IPS-18a (cell line): ENCODE measurements around the gene PLA2G4E.

Experiments
- H3K27ac ChIP-seq: one replicate; pipeline ENCODE4 v1.5.1; 2013; ENCODE audit warnings: low read length
- H3K27me3 ChIP-seq: one replicate; pipeline ENCODE4 v1.6.1; 2013; ENCODE audit warnings: mild to moderate bottlenecking, low read length; ENCODE audit not compliant: control insufficient read depth, insufficient read depth
- H3K36me3 ChIP-seq: one replicate; pipeline ENCODE4 v1.6.1; 2013; ENCODE audit warnings: low read depth, low read length; ENCODE audit not compliant: control insufficient read depth
- H3K4me1 ChIP-seq: one replicate; pipeline ENCODE4 v1.6.1; 2013; ENCODE audit warnings: low read depth, low read length; ENCODE audit not compliant: control insufficient read depth
- H3K4me3 ChIP-seq: one replicate; pipeline ENCODE4 v1.5.1; 2013; ENCODE audit warnings: low read length
- H3K9ac ChIP-seq: one replicate; pipeline ENCODE4 v1.6.1; 2013; ENCODE audit warnings: mild to moderate bottlenecking, low read length, moderate library complexity
- H3K9me3 ChIP-seq: one replicate; pipeline ENCODE4 v1.6.1; 2013; ENCODE audit warnings: low read depth, low read length; ENCODE audit not compliant: control insufficient read depth

Gene PLA2G4E

DNA sequence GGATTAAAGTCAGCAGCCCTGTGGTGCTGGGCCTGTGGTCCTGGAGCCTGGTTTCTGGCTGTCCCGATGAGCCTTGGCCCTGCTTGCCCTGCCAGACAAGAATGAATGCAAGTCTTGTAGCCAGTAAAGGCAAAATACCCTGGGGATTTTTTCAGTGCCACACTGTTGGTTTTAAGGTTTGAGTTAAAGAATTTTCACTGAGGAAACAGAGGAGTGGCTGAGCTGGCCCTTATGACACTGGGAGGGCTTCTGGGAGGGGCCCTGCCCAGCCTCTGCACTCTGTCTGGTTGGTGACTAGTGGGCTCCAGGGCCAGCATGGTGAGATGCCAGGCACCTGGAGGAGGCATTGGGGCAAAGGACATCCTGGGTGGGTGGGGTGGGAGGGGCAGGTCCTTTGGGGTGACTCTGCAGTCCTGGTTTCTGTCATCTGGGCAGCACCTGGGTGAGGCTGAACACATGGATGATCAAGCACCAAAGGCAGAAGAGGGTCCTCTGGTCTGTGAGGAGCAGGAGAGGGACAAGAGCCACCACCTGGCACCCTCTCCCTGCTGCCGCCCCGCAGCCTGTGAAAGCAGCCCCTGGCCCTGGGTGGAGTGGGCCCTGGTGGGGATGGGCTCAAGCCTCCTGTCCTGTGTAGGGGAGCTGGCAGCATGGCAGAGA, 12.5 kb upstream of the PLA2G4E start:
- Histone ChIP-seq H3K9me3 (no peaks in the 10 kb centered on the region), H3K36me3 (no peaks in the 10 kb centered on the region), H3K27ac (no peak overlapping the region), H3K4me1 (peaks cover 14% of the 10 kb centered on the region), H3K9ac (no peak overlapping the region), H3K4me3 (no peak overlapping the region), H3K27me3 (no peaks in the 10 kb centered on the region)

DNA sequence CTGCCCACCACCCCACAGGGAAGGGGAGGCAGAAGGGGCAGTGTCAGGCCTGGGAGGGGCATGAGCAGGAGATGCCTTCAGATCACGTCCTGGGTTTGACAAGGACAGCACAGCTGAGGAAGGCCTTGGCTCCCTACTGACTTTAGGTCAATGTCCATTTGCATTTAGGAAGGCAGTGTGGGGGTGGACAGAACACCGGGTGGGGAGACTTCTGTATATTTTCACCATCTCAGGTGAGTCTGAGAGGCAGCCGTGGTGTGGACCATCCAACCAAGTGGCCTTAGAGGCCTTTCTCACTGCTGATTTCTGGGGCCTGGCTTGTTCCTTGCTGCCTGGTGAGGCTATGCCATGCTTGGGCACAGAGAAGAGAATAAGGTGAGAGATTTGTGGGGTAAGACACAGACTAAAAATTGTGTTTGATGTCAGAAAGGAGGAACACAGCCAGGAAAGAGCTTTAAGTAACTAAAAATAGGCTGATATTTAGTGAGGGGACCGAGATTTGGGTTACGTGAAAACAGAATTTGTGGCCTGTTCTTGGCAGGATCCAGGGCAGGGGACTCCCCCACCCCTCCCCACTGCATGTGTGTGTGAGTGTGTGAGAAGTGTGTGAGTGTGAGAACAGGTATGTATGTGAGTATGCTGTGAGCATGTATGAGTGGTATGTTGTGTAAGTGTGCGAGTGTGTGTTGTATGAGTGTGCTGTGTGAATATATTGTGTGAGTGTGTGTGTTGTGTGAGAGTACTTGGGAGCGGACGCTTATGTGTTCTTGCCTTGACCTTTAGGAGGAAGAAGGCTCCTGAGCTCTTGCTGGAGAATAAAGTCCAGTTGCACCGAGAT, 11.8 kb upstream of the PLA2G4E start:
- H3K36me3 ChIP-seq, result no peaks in the 10 kb centered on the region
- no peak overlapping the region for H3K4me3 ChIP-seq
- H3K9ac ChIP-seq, result no peak overlapping the region
- H3K9me3 ChIP-seq, result no peaks in the 10 kb centered on the region
- peaks cover 14% of the 10 kb centered on the region for H3K4me1 ChIP-seq
- no peaks in the 10 kb centered on the region for H3K27me3 ChIP-seq
- H3K27ac ChIP-seq, result no peak overlapping the region

DNA sequence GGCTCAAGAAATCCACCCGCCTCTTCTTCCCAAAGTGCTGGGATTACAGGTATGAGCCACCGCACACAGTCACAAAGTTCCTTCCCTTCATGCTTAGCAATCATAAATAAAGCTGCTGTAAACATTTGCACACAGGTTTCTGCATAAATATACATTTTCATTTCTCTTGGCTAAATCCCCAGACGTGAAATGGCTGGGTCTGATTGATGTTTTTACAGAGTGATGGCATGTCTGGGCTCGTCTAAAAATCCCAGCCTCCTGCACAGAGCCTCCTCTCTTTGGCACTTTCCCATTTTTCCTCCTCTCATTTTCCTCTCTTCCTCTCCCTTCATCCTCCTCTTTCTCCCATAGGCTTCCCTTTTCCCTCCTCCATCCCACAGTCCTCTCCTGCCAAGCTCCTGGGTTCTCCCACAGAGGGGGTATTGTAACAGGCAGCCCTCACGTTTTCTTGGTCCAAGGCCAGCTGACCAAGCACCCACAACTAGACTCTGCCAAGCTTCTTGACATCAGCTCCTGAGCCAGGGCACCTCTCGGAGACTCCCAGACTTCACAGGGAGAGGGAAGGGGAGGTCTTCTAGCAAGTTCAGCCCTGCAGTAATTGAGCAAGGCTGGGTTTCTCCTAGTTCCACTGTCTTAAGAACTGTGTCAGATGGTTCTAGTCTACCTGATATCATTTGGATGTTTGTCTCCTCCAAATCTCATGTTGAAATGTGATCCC, 10.5 kb upstream of the PLA2G4E start:
- Histone ChIP-seq H3K27ac (no peak overlapping the region), H3K4me1 (peaks cover 14% of the 10 kb centered on the region), H3K9ac (no peak overlapping the region), H3K9me3 (no peaks in the 10 kb centered on the region), H3K4me3 (no peak overlapping the region), H3K36me3 (no peaks in the 10 kb centered on the region), H3K27me3 (no peaks in the 10 kb centered on the region)

DNA sequence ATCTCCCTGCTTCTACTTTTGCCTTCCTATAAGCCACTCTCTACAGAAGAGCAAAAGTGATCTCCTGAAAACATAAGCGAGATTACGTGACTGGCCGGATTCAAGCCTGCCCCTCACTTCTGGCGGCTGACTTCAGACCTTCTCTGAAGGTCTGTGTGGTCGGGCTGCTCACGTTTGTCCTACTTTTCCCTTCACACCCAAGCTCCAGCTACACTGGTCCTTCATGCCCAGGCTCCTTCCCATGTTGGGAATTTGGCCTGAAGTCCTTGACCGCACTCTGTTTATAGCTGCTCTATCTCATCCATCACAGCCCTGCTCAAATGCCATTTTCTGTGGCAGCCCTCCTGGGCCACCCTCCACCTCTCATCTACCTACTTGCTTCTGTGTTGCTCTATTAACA, 6.7 kb upstream of the PLA2G4E start:
- H3K9me3 ChIP-seq, result peaks cover 11% of the 10 kb centered on the region
- no peaks in the 10 kb centered on the region for H3K27me3 ChIP-seq
- no peak overlapping the region for H3K27ac ChIP-seq
- H3K4me1 ChIP-seq, result no peaks in the 10 kb centered on the region
- no peak overlapping the region for H3K4me3 ChIP-seq
- no peak overlapping the region for H3K9ac ChIP-seq
- H3K36me3 ChIP-seq, result no peaks in the 10 kb centered on the region

DNA sequence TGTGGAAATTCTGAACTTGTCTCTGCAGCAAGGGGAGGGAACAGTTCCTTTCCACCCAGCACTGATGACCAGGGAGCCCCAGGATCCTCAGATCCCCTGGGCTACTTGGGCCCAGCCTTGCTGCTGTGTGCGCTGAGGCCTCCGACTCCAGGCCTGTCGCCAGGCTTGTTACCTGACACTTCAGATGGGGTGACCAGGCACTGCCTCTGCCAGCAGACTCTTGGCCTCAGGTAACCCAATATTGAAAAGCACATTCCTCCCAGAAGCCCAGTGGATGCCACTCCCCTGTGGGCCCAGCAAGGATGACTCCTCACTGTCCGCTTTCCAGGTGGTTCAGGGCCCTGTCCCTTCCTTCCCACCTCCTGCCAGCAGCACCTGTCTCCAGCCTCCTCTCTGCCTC, 3.5 kb upstream of the PLA2G4E start:
- no peak overlapping the region for H3K4me3 ChIP-seq
- no peaks in the 10 kb centered on the region for H3K36me3 ChIP-seq
- no peaks in the 10 kb centered on the region for H3K27me3 ChIP-seq
- H3K4me1 ChIP-seq, result no peaks in the 10 kb centered on the region
- peaks cover 12% of the 10 kb centered on the region for H3K9me3 ChIP-seq
- no peak overlapping the region for H3K9ac ChIP-seq
- H3K27ac ChIP-seq, result no peak overlapping the region

DNA sequence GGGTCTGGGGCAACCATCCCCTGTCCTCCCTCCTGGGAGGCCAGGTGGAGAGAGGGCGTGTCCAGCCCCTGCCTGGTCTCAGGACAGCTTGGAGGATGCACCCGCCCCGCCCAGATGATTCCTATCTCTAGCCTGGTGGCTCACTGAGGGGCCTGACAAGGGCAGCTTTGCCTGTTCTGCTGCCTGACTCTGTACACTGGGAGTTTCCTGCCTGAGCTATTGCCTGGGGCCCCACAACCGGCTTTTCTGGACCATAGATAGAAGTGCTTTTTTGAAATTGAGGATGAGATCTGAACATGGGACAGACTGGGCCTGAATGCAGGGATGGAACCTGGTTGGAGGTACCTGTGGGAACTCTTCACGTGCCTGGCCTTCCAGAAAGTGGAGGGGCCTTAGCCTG, 751 bp upstream of the PLA2G4E start:
- Histone ChIP-seq H3K9ac (no peak overlapping the region), H3K27me3 (no peaks in the 10 kb centered on the region), H3K4me1 (no peaks in the 10 kb centered on the region)

DNA sequence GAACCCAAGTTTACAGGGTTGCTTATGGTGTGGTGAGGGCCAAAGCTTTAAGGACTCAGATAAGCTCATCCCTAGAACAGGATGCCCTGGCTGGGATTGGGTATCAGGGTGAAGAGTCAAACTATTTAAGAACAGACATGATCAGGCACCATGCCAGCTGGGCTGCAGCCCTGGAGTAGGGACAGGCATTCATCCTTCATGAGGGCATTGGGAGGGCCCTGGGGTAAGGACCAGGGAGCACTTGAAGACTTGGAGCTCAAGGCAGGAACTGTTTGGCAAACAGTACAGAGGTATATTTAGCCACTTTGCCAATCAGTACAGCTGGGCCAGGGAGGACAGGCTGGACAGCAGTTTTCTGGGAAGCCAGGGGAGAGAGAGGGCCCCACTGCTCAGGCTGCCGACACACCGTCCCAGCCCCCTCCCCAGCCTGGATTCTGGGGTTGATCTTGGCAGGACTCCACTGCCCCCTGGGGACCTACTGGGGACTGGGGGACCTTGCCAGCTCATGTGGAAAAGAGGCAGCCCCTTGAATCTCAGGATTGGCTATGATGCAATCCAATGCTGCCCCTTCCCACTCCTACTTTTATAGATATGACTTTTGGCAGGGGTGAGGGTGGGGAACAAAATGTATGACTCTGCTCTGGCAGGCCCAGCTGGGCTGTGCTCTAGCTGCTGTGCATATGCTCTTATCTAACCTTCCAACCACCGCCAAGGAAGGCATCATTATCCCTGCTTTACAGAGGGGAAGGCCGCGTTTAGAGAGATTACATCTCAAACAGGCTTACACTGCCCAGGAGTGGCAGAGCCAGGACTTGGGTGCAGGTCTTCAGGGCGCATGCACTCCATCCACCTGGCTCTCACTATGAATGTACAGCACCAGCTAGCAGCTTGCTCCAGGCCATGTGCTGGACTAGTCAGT, 2.3 kb downstream of the PLA2G4E start:
- H3K9ac ChIP-seq, result no peak overlapping the region
- peaks cover 8% of the 10 kb centered on the region for H3K9me3 ChIP-seq
- H3K27ac ChIP-seq, result no peak overlapping the region
- H3K4me1 ChIP-seq, result no peaks in the 10 kb centered on the region
- no peak overlapping the region for H3K4me3 ChIP-seq
- H3K27me3 ChIP-seq, result no peaks in the 10 kb centered on the region
- no peaks in the 10 kb centered on the region for H3K36me3 ChIP-seq

More for the DNA sequence above, 751 bp upstream of the PLA2G4E start:
- peaks cover 12% of the 10 kb centered on the region for H3K9me3 ChIP-seq
- no peak overlapping the region for H3K27ac ChIP-seq
- H3K36me3 ChIP-seq, result no peaks in the 10 kb centered on the region
- H3K4me3 ChIP-seq, result no peak overlapping the region

DNA sequence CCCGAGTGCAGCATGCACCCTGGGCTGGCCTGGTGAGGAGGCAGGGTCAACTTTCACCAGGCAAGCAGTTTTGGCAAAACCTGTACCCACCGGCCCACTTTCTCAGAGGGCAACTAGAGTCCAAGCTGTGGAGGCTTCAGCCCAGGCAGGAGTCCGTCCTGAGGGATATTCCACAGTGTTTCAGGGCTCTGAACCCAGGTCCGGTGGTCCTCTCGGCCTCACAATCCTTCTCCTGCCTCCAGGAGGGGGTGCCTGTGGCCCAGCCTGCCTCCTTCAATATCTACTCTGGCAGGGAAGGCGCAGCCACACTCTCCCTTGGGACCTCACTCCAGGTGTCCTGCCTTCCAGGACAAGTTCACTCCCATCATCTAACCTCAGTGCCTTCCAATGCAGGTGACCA, 3.9 kb downstream of the PLA2G4E start:
- H3K4me3 ChIP-seq, result no peak overlapping the region
- H3K4me1 ChIP-seq, result no peaks in the 10 kb centered on the region
- no peaks in the 10 kb centered on the region for H3K27me3 ChIP-seq
- no peak overlapping the region for H3K9ac ChIP-seq
- no peak overlapping the region for H3K27ac ChIP-seq
- no peaks in the 10 kb centered on the region for H3K9me3 ChIP-seq
- H3K36me3 ChIP-seq, result no peaks in the 10 kb centered on the region

DNA sequence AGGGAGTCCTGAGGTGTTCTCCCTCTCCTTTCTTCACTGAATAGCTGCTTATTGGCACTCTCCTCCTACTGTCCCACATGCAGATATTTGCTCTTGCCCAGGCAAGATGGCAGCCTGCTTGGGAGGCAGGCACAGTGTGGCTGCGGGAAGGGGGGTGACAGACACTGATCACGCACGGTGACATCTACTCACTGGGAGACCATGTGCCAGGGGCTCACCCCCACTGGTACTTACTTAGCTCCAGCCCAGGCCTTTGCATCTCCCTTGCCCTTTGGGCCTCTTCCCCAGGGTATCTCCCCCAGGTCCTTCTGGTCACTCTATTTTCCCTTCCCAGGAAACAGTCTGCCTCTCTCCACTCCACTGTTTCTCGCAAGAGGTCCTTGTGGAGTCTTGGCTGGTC, 6.4 kb downstream of the PLA2G4E start:
- Histone ChIP-seq H3K9ac (no peak overlapping the region), H3K9me3 (no peaks in the 10 kb centered on the region), H3K36me3 (no peaks in the 10 kb centered on the region), H3K4me1 (no peaks in the 10 kb centered on the region), H3K27me3 (no peaks in the 10 kb centered on the region), H3K27ac (no peak overlapping the region), H3K4me3 (no peak overlapping the region)

DNA sequence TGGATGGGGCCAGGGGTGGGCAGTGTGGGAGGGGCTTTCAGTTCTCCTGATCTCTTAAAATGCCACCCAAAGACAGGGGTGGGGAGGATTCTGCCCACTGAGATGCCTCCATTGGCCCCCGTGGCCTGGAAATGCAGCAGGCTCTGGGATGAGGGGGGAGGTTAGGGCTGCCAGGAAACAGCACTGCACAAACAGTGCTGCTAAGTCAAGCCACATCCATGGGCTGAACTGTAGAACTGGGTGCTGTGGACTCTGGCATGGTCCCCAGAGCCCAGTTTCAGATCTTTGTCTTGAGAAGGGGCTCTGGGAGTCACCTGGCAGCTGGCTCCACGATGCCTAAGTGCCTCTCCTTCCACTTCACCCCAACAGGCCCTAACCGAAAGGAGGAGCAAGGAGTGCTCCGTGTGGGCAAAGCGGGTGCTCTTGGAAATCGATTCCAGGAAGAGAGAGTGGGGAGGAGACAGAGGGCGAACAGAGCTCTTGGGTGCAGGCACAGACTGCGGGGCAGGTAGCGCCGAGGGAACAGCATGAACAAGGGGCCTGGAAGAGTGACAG, 7.8 kb downstream of the PLA2G4E start:
- Histone ChIP-seq H3K9me3 (no peaks in the 10 kb centered on the region), H3K36me3 (no peaks in the 10 kb centered on the region), H3K4me3 (no peak overlapping the region), H3K4me1 (no peaks in the 10 kb centered on the region), H3K27ac (no peak overlapping the region), H3K9ac (no peak overlapping the region), H3K27me3 (no peaks in the 10 kb centered on the region)

DNA sequence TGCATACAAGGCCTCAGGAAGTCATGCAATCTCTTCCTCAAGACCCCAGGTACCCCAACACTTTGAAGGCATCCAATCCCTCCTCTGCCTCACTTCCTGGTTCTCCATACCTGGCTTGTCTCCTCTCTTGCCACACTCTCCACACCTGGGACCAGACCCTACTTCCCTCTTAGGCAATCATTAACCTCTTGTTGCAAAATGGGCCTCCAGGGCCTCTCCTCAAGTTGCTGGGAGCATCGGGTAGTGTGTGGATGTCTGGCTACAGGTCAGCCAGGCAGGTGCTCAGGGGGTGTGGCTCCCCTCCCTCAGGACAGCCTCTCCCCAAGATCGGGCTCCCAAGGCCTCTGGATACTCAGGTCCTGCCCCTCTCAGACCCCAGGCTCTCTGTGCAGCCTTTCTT, 8.6 kb downstream of the PLA2G4E start:
- H3K27ac ChIP-seq, result no peak overlapping the region
- no peak overlapping the region for H3K4me3 ChIP-seq
- H3K4me1 ChIP-seq, result no peaks in the 10 kb centered on the region
- H3K27me3 ChIP-seq, result no peaks in the 10 kb centered on the region
- H3K9ac ChIP-seq, result no peak overlapping the region
- H3K9me3 ChIP-seq, result no peaks in the 10 kb centered on the region
- H3K36me3 ChIP-seq, result no peaks in the 10 kb centered on the region
